CD4-positive, alpha-beta T cell treated with Interleukin-6 at 100 ng/mL for 8 hours (primary cell): Measurements from ENCODE around the gene KIFBP.

ENCODE experiments used
- DNase-seq: peaks from one replicate; pipeline ENCODE4 v3.0.0-alpha.2; 2020; ENCODE audit warnings: mixed read lengths, low spot score

Gene KIFBP

DNA sequence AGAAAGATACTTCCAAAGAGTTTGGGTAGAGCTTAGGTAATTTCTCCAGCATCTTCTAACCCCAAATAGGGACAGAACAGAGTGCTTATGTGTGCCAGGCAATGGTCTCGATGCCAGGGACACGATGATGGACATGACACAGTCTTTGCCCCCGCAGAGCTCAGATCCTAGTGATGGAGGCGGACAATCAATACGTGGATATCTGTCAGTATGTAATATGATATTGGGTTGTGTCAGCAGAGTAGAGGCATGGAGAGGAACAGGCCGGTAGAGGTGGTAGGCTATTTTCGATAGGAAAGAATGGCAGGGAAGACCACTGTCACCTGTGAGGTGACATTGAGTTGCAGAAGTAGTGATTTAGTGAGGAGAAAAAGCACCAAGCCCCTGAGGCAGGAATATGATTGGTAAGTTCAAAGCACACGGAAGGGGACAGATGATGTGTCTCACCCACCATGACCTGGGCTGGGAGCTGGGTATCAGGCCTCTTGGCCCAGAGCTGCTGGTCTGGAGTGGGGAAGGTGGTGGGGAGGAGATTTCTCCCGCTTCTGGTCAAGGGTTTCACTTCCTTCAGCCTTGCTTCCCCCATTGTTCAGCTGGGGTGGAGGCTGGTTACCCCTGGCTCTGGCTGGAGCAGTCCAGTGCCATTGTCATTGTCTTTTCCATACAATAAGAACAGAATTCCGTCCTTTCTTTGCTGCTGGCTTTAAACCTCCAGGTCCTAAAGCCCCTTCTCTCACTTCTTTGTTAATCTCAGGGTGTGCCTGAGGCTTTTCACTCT lies 63.3 kb downstream of the KIFBP start:
- DNase-seq: no peak

DNA sequence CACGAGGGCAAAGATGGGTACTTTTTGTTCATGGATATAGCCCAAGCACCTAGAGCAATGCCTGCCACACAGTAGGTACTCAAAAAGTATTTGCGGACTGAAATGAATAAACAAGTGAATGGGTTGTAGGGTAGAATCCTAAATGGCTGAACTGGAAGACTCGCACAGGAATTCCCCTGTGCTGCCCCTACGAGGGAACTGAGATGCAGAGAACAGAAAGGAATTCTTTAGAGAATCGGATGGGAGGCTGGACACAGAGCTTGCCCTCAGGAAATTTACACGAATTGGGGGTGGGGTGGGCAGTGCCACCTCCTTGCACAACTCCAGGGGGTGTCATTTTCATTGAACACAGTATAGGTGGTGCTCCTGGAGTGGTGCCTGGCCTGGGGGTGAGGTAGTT lies 64.1 kb downstream of the KIFBP start:
- DNase-seq: no peak

DNA sequence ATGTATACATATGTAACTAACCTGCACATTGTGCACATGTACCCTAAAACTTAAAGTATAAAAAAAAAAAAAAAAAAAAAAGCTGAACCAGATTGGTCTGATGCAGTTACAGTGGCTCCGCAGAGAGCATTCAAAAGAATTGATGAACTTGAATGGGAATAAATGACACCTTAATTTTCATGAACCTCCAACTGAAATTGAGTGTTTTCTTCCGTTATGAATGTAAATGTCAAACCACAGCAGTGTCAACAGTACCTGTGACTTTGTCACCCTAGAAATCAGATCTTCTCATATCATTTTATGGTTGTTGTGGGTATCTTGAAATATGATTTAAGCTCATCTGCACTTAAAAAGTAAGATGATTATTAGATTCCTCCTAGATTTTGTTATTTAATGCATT lies 66.6 kb downstream of the KIFBP start:
- DNase-seq: no peak

DNA sequence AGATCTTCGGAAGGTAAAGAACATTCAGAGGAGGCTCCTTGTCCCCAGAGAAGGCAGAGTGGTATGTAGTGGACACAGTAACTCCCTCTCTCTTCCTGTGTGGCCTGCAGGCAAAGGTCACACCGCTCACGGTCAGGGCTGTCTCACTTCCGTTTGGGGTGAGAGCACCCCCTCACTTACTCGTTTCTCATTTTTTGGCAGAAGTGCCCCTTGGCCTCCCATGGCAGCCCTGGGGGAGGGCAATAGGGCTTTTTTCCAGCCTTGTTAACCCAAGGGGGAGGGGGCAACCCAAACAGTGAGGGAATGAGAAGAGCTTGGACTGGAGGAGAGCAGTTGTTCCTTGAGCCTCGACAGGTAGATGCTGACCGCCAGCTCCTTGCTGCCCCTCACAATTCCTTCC lies 67.5 kb downstream of the KIFBP start:
- DNase-seq: no peak

DNA sequence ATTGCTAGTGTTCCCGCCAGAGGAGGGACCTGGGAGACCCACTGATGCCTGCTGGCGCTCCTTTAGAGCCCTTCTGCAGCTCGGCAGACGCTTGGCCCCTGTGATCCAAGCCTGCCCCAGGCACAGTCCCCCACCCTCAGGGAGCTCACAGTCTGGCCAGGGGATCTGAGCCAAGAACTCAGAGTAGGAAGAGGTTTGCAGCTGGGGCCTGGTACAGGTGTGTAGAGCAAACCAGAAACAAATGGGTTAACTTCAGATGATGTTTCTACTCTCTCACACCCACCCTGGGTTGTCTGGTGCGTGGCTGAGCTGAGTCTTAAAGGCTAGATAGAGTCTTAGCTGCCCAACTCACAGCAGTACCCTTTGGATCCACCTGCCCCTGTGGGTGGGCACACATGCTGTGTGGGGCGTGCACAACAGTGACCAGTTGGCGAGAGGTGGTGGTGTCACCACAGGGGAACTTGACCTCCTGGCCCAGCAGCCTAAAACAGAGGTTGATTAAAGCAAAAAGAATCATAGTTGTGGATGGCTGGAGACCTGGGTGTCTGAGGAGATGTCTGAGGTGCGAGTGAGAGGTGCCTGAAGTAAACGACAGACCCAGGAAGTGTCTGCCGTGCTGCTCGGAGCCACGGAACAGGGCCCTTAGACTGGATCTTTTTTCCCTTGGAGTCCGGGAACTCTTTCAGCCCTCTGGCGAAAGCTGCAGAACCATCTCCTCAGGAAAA lies 68.1 kb downstream of the KIFBP start:
- DNase-seq: no peak

DNA sequence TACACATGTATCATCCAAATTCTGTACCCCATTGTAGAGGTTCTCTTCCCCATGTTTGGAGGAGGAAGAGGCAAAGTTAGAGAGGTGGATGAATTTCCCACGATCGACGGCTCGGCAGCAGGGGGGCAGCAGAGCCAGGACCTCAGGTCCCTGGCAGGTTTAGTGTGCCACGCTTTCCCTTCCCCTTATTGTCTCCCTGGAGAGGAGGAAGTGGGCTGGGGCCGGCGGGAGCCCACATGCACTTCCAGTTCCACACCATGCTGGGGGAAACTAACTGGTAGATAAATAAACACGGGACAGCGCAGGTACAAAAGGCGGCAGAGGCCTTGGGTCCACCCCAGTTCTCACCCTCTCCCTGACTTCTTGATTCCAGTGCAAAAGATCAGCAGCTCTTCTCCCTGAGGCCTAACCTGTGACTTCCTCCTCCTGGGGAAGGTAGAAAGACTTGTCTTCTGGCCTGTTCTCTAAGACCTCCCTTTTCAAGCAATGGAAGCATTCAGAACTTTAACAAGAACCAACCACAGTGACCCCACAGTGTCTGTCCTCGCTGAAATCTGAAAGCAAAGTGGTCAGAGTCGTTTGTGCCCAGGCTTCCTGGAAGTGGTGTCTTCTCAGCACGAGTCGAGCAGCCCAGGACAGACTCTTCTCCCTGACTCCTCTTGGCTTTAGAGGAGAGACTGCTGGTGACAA lies 68.8 kb downstream of the KIFBP start:
- no peak for DNase-seq

DNA sequence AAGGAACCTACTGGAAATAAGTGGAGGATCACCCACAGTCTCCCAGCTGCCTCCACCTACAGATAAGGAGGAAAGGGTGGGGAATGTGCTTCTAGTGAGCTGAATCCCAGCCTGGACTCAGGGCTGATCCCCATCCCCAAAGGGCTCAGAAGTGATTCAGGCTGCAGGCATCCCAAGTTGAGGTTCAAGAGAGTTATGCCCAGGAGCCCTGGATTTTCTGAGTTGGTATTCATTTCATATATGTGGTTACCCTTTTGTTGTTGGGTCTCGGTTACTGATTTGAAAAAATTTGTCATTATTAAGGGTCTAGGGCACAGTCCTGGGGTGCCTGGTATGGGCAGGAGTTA lies 69.3 kb downstream of the KIFBP start:
- no peak for DNase-seq

DNA sequence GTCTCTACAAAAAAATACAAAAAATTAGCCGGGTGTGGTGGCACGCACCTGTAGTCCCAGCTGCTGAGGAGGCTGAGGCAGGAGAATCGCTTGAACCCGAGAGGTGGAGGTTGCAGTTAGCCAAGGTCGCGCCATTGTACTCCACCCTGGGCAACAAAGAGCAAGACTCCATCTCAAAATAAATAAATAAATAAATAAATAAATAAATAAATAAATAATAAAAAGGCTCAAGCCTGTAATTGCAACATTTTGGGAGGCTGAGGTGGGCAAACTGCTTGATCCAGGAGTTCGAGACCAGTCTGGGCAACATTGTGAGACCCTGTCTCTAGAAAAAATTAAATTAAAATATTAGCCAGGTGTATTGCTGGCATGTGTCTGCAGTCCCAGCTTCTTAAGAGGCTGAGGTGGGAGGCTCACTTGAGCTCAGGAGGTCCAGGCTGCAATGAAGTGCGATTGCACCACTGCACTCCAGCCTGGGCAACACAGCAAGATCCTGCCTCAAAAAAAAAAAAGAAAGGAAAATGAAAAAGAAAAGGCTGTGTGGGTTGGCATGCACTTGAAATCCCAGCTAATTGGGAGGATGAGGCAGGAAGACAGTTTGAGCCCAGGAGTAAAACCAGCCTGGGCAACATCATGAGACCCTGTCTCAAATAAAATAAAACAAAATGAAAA lies 71.7 kb downstream of the KIFBP start:
- DNase-seq: no peak

DNA sequence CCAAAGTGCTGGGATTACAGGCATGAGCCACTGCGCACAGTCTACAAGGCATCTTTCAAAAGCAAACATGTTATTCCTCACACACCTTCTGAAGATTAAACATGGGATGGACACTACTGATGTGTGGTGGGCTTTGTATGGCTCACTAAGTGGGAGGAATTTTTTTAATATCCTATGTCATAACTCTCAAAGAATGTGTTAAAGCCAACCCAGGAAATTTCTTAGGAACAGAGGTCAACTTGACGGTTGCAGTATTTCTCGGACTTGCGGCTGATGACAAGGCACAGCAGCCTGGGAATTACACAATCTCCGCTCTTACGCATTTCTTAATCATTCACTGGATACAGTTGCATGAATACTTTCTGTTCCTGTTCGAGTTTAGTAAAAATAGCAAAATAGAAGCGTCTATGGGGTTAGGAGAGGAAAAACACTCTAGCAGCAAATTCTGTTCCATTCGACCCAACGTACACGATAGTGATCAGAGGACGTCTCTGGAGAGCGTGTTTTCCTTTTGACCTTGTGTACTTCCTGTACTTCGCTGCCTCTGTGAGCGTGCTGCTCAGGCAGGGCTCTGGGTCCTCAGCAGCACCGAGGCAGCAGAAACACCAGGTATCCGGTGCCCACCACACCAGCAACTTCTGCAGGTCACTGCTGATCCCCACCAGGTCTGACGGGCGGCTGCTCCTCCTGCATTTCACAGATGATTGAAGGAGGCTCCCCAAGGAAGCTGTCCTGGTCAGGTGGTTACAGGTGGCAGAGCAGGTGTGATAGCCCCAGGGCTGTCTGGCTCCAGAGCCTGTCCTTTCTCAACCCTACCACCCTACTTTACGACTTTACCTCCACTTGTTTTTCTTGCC lies 72.9 kb downstream of the KIFBP start:
- DNase-seq: peak; percentile 39

DNA sequence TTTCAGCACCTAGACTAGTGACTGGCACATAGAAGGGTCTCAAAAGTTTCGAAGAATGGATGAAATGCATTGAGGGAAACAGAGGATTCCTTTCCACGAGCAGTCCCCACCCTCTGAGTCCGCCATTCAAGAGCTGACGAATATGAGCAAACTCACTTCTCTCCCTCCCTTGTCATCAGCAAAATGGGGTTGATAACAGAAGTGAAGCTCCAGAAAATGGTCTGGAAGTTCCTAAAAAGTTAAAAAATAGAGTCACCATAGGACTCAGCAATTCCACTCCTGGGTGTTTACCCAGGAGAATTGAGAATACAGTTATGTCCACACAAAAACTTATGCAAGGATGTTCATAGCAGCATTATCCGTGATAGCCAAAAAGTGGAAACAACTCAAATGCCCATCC lies 74.3 kb downstream of the KIFBP start:
- no peak for DNase-seq

DNA sequence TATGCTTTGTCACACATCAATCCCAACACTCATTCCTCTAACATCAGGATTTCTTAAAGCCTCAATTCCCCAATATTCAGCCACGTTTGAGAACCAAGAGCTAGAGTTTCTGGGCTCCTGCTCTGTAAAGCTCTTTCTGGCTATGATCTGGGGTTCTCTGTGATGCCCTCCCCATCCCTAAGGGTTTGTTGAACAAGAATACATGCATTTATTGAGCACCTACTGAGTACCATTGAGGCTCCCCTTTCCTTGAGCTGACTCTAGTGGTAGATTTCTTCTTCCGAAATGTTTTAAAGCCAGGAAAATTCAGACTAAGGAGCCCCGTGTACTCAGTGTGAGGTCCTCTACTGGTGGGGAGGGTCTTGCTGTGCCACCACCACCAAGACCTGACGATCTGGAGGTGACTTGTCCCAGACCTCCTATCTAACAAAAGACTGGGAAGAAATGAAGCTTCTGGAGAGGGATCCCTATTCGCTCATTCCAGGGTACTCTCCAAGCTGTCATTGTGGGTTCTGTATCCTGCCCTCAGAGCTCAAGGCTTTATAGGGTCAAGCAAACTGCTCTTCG lies 76.2 kb downstream of the KIFBP start:
- DNase-seq: no peak

DNA sequence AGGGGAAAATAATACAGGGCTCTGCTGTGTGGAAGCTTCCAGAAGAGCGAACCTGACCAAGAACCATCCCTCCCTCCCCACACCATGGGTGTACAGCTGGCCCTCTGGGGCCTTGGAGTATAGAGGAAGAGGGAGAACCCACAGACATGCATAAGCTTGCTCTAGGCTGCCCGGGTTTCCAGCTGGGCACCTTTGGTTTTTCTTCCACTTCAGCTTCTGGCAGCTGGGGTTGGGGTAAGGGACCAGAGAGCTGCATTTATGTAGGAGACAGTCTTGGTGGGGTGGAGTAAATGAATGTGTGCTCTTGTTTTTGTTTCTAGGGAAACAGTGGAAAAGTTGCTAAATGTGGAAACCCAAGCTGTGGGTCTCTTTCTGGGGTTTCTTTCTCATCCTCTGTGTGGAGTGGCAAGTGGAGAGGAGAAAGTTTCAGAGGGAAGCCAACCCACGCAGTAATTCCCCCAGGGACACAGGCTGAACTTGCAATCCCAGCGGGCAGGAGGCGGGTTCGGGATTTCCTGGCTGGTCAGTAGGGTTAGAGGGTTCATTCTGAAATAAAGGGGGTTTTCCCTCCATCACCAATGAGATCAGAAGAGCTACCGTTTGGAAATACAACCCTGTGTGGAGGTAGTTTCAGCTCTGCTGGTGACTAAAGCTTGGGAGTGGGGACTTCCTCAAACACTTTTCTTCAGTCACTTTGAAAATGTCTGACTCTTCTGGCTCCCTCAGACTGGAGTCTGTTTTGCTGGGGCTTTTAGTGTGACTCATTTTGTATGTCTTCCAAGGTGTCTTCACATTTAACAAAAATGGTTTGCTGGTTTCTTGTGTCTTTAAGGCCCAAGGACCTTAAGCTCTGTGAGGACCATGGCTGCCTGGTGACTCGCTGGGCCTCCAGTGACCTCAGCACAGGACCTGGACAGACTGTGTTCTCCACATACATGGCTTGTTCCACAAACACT lies 77.1 kb downstream of the KIFBP start:
- no peak for DNase-seq
